HG03342 (cell line): ENCODE data around the gene CSF3.

ENCODE experiments used
- ATAC-seq: cut with Tn5 transposase; IDR thresholded peaks from one replicate; pipeline ENCODE4 v1.9.1; 2021; ENCODE audit warnings: mild to moderate bottlenecking, moderate library complexity; ENCODE audit not compliant: unreplicated experiment

The CSF3 gene, protein sequence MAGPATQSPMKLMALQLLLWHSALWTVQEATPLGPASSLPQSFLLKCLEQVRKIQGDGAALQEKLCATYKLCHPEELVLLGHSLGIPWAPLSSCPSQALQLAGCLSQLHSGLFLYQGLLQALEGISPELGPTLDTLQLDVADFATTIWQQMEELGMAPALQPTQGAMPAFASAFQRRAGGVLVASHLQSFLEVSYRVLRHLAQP

DNA sequence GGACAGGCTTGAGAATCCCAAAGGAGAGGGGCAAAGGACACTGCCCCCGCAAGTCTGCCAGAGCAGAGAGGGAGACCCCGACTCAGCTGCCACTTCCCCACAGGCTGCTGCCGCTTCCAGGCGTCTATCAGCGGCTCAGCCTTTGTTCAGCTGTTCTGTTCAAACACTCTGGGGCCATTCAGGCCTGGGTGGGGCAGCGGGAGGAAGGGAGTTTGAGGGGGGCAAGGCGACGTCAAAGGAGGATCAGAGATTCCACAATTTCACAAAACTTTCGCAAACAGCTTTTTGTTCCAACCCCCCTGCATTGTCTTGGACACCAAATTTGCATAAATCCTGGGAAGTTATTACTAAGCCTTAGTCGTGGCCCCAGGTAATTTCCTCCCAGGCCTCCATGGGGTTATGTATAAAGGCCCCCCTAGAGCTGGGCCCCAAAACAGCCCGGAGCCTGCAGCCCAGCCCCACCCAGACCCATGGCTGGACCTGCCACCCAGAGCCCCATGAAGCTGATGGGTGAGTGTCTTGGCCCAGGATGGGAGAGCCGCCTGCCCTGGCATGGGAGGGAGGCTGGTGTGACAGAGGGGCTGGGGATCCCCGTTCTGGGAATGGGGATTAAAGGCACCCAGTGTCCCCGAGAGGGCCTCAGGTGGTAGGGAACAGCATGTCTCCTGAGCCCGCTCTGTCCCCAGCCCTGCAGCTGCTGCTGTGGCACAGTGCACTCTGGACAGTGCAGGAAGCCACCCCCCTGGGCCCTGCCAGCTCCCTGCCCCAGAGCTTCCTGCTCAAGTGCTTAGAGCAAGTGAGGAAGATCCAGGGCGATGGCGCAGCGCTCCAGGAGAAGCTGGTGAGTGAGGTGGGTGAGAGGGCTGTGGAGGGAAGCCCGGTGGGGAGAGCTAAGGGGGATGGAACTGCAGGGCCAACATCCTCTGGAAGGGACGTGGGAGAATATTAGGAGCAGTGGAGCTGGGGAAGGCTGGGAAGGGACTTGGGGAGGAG, at the start of gene CSF3:
CSF3 (plus strand) TSS at position 436 of the 993 bp plus-strand sequence; CDS start at position 471, 35 bp downstream.
- ATAC-seq: no peak

DNA sequence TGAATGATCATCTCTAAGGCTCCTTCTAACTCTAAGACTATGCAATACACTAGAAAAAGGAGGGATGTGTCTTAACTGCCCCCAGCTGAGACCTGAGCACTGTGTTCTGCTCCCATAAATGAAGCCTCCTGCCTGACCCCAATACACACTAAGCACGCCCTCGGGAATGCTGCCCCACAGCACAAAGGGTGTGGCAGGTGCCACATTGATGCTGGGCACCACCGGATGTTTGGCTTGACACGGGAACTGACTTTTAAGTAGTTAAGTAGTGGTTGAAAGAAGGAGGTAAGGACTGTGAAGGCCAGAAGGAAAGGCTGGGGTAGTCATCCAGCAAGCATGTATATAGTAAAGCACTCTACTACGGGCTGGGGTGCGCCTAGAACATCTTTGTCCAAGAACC, 48.5 kb upstream of the CSF3 start:
- ATAC-seq: no peak

DNA sequence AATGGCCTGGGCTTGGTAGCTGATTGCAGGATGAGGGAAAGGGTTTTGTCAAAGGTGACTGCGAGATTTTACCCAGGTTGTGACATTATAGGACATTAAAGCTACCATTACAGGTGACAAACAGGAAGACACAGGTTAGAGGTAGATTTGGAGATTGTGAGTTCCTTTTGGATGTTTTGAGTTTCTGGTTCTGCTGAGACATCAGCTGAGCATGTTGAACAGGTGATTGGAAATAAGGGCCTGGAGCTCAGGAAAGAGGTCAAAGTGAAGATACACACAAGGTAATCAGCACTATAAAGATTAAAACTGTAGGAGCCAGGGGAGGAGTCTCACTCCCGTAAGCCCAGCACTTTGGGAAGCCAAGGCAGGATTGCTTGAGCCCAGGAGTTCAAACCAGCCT, 46.5 kb upstream of the CSF3 start:
- no peak for ATAC-seq

DNA sequence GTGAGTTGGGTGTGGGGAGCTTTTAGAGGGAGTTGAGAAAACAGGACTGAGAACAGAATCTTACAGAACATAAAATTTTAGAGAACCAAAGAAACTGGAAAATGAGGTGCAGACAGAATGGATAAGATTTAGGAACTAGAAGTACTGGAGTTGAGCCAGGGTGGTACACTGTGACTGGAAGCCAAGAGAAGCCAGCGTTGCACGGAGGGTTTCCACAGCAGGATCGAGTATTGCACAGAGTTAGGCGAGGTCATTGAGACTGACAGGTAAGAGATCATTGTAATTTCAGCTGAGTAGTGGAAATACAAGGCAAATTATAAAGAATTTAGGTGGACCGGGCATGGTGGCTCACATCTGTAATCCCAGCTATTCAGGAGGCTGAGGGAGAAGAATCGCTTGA, 45.9 kb upstream of the CSF3 start:
- ATAC-seq: no peak

DNA sequence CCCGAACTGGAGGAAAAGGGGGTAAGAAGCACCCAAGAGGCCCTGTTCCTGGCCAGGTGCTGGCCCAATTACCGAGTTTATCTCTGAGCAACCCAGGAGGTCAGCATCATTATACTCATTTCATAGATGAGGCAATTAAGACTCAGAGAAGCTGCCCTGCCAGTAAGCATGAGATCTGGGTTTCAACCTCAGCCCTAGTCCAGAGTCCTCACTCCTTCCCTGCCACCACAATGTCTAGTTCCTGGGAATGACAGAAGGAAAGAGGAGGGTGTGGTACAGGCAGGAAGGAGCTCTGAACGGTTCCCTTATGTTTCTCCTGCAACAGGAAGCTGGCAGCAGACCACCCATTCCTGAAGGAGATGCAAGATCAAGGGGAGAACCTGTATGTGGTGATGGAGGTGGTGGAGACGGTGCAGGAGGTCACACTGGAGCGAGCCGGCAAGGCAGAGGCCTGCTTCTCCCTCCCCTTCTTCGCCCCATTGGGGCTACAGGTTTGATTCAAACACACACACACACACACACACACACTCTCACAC, 45.0 kb upstream of the CSF3 start:
- no peak for ATAC-seq

DNA sequence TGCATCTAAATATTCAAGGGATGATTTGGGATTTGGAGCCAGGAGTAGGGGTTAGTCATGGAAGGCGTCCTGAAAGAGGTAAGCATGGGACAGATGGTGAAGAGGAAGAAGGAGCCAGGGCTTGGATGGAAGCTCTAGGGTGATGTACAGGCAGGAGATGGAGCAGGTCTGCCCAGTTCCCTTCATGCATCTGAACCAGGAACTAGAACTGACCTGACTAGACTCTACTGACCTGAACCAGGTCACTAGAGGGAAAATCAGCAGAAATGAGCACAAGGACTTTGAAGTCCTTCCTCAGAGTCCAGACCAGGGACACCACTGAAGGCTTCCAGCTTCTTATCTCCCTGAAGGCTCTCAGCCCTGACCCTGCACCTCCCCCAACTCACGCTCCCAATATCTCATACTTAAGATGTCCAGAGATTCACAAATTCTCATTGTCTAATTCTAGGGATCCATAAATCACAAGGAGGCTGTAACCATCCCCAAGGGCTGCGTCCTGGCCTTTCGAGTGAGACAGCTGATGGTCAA, 44.1 kb upstream of the CSF3 start:
- ATAC-seq: no peak

DNA sequence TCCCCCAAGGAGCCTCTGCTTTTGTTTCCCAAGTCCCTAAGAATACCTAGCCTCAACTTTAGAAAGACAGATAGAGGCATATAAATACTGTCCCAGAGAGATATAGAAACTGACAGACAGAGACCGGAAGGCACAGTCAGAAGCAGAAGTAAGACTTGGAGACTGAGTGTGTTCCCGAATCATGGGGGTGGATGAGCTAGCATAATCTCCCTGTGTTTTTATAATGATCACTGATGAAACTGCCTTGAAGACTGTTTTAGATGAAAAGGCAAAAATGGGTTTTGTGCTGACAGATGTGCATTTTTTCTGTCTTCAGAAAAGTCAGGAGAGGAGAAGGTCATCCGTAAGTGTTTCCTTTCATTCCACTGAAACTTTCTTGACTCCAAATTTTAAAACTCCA, 43.0 kb upstream of the CSF3 start:
- no peak for ATAC-seq

DNA sequence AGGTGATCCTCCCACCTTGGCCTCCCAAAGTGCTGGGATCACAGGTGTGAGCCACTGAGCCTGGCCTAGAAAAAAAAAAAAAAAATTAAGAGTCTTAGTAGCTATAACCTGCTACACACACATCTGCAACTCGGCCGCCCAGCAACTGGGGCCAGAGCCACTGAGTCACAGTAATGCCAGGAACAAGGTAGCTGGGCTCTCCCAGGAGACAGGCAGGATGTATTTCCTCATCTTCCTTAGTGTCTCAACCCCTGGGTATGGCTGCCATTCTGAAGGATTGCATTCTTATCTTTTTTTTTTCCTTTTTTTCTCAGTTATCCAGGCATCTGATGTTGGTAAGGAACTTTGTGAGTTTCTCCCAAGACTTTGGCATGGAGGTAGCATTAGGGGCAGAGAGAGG, 41.7 kb upstream of the CSF3 start:
- ATAC-seq: no peak

DNA sequence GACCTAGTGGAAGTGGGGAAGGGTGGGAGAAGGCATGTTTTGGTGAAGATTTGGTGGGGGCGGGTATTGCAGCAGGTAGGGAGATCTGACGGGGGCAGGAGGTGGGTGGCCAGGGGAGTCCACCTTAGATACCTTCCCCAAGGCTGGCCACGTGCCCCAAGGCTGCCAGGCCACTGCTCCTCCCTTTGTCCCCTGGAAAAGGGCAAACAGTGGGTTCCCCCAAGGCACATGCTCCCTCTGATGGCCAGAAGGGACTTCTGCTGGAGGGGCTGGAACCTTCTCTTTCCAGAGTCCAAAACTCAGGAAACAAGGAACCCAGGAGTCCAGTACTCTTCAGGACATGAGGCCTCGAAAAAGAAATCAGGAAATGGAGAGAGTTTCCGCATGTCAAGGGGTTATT, 40.8 kb upstream of the CSF3 start:
- no peak for ATAC-seq

DNA sequence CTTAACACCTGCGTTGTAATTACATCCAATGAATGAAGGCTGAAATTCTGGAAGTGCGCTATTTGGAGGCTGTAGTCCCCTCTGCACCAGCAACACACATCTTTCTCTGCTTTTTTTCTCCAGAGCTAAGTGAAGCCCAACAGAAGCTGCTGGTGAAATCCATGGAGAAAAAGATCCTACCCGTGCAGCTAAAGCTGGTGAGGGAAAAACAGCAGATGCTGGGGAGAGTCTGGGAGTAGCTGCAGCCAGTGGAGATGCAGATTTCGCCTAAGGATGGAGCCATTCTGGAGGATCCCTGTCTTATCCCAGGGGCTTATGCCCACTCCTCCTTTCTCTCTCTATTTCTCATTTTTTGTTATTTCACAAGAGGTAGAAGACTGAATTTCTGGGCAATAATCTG, 39.4 kb upstream of the CSF3 start:
- ATAC-seq: no peak

DNA sequence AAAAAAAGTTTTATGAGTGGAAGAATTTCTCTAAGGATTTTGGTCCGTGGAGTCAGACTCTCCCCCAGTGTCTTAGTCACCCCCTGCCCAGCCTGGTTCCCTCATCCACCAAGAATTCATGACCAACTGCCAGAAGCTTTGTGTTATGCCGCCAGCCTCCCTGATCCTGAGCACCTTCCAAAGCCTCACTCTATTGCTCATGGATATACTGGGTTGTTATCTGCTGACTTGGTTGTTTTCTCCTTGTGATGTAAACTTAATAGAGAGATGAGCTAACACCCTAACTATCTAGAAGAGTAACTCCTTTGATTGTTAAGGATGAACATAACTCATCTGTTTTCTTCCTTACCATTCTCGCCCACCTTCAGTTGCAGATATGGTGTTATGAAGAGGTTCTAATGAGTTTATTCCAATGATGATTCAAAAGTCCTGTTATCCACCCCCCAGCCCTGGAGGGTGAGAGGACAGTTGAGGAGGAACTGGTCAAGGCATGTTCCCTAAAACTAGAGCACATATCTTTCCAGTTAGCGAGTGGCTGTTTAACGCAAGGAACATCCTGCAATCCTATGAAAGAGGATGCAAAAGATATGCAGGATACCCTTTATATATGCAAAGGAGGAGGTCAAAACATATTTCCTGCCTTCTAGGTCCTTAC, 36.1 kb upstream of the CSF3 start:
- no peak for ATAC-seq

DNA sequence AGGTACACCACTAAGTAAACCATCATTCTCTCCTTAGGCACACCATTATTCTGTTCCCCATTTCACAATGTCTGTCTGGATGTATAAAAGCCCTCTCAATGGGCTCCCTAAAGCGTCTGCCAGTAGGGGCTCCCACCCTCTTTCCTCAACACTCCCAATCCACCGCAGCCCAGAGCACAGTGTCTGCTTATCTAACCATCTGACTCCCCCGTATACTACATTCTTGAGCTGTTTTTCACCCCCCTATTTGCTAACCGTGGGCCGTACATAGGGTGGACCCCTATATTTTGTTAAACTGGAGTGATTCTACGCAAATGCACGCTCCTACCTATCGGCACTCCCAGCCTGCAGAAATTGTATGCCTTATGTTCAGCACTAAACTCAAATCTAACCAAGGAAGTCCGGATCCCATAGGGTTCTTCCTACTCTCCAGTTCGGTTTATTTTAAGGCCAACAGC, 35.3 kb upstream of the CSF3 start:
- peak; percentile 9 for ATAC-seq

DNA sequence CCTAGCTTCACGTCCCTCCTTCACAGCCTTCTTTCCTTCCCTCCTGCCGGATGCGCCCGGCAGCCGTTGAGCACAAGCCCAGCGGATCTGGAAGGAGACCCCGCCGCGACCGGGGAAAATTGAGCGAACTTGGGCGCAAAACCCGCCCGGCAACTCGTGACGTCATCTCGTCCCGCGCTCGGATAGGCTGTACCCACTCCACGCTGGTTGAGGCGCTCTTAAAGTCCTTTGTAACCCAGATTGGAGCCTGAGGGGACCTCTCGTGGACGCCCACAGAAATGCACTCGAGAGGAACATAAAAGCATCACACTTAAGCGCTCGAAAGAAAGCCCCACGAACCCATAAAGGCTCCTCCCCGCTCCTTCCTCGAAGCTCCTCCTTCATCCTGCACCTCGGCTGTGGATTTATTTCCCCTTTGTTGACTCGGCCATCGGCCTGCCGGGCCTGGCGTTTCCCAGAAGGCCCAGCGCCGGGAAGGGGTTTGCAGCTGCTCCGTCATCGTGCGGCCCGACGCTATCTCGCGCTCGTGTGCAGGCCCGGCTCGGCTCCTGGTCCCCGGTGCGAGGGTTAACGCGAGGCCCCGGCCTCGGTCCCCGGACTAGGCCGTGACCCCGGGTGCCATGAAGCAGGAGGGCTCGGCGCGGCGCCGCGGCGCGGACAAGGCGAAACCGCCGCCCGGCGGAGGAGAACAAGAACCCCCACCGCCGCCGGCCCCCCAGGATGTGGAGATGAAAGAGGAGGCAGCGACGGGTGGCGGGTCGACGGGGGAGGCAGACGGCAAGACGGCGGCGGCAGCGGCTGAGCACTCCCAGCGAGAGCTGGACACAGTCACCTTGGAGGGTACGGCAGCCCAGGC, 34.7 kb upstream of the CSF3 start, which contains the start of gene PSMD3:
PSMD3 (plus strand) TSS at position 457 of the 856 bp plus-strand sequence; CDS start at position 621, 164 bp downstream.
- ATAC-seq: peak; percentile 90

DNA sequence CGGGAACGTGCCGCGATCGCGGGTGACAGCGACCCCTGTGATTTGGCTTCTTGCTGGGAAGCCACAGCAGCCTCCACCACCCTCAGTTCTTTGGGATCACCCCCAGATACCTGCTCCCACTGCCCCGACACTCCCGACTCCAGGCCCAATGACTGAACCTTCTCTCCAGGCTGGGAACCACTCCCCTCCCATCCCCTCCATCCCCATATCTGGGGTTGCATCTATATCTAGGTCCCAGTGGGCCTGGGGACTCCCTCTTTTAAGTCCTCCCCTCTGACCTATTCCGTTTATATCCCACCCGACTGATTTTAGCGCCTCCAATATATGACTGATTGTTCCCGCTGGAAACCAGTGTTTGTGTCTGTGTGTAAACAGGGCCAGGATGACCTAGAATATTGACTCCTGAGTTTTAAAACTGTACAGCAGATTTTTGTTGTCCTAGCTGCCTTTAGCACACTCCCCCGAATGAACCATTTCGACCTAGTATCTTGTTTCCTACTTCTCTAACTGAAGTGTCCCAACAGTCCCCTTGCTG, 34.0 kb upstream of the CSF3 start:
- ATAC-seq: no peak

DNA sequence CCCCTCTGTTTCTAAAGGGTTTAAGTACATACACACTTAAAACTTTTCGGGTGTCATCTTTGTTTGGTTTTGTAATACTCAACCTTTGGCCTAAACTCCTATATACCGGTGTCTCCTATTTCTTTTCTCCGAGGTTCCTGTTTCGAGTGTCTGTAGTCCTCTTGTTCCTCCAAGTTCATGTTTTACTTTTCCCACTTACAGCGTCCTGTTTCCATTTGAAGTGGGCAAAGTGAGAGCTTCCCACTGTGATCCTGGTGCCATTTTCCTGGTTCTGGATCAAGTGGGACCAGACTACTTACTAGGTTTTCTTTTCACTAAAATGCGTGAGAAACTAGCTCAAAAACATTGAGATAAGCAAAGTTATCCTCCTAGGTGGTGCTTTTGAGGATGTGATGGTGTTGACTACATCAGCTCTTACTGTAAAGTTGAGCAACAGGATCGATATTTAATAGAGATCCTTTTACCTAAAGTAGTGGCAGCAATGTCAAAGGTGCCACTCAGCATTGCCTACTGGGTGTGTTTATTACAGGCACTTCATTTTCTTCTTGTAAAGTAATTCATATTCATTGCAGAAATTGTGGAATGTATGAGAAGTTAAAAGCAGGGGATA, 33.4 kb upstream of the CSF3 start:
- ATAC-seq: no peak

DNA sequence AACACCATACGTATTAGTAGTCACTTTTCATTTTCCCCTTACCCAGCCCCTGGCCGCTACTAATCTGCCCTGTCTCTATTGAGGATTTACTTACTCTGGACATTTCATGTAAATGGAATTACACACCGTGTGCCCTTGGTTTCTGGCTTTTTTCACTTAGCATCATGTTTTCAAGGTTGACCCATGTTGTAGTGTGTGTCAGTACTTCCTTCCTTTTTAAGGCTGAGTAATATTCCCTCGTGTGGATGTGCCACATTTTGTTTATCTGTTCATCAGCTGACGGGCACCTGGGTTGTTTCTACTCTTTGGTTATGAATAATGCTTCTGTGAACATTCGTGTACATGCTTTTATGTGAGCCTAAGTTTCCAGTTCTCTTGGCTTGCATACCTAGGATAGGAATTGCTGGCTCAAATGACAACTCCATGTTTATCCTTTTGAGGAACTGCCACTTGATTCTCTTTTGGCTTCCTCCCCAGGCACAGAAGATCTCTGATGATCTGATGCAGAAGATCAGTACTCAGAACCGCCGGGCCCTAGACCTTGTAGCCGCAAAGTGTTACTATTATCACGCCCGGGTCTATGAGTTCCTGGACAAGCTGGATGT, 26.9 kb upstream of the CSF3 start:
- no peak for ATAC-seq

DNA sequence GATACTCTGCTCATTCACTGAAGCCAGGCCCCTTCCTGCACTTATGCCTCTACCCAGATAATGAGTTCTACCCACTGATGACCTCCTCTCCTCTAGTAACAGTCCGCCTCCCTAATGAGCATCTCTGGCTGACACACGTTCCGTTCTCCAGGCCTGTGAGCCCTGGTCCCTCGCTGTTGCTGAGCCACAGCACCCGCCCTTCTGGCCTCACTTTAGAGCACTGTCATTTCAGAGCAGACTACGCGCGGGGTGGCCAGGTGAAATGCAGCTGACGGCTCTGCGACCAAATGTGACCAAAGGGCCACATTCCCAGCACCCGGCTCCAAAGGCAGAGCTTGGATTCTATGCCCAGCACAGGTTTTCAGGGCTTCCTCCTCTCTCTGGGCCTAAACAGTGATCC, 20.8 kb upstream of the CSF3 start:
- ATAC-seq: no peak

DNA sequence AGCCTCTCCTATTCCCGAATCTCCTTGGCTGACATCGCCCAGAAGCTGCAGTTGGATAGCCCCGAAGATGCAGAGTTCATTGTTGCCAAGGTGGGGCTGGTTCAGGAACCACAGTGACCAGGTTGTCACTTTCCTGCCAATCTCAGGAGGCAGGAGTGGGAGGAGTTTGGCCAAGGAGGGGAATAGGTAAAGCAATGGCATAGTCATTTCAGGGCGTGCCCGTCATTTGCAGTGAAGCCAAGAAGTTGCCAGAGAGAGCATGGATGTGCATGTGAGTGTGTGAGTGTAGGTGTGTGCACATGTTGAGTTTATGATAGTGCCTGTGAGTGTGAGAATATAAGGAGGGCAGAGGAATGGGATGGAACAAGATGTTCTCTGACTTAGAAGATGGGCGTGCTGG, 19.8 kb upstream of the CSF3 start:
- ATAC-seq: no peak

DNA sequence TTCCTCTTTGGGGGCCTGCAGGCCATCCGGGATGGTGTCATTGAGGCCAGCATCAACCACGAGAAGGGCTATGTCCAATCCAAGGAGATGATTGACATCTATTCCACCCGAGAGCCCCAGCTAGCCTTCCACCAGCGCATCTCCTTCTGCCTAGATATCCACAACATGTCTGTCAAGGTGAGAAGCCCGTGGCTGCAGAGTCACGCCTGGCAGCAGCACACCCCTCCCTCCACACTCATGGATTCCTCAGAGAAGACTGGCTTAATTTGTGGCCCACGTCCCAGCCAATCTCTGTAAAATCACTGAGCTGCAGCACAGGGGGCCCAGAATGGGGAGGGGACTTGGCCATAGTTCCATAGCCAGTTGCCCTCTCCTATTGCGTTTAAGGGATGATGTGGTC, 19.1 kb upstream of the CSF3 start:
- no peak for ATAC-seq
